Activated T-cell treated with anti-CD3 and anti-CD28 coated beads, Interleukin-2, amount 50 U/mL, for 72 hours (primary cell): ENCODE measurements around the gene VWA3B. TPM values are rescaled to one million over a fixed set of nuclear protein-coding genes. Genes with fewer than 3 reads are reported as not detected.

Source experiments
- ATAC-seq, 2 donors: fragments of 150-1000 bp; cut with Tn5 transposase; replicated peaks in 1 of 2; 2 replicates each; pipeline ENCODE4 v1.10.0; 2021; ENCODE audit warnings: moderate library complexity in 2 of 2, mild to moderate bottlenecking in 1 of 2
- DNase-seq, 2 donors: peaks; one replicate each; pipeline ENCODE4 v3.0.0; 2021 to 2022; ENCODE audit warnings: mixed read lengths in 1 of 2
- H3K27ac Mint-ChIP-seq: one replicate; pipeline ENCODE4 v1.8.0; 2022; ENCODE audit warnings: mild to moderate bottlenecking, moderate library complexity, mixed read lengths
- H3K27me3 Mint-ChIP-seq: one replicate; pipeline ENCODE4 v1.8.0; 2022; ENCODE audit warnings: low read depth, mixed read lengths
- H3K36me3 Mint-ChIP-seq, 2 donors: one replicate each; pipeline ENCODE4 v1.8.0; 2022; ENCODE audit warnings: mixed read lengths in 2 of 2, mild to moderate bottlenecking in 1 of 2; ENCODE audit not compliant: insufficient read depth in 2 of 2
- H3K4me1 Mint-ChIP-seq: one replicate; pipeline ENCODE4 v1.8.0; 2022; ENCODE audit warnings: low read depth, mixed read lengths
- H3K4me3 Mint-ChIP-seq, 2 donors: one replicate each; pipeline ENCODE4 v1.8.0; 2022; ENCODE audit warnings: mild to moderate bottlenecking in 2 of 2, mixed read lengths in 2 of 2, moderate library complexity in 2 of 2
- H3K9me3 Mint-ChIP-seq, 2 donors: one replicate each; pipeline ENCODE4 v1.8.0; 2022; ENCODE audit warnings: mixed read lengths in 2 of 2
- total RNA-seq, 2 donors: library from RNA; stranded (reverse); gene quantifications; one replicate each; pipeline ENCODE4 v1.2.3, GENCODE V29; 2022

The VWA3B gene
- total RNA-seq, 2 donors from 2014 or later: 0.19 to 0.21 TPM

DNA sequence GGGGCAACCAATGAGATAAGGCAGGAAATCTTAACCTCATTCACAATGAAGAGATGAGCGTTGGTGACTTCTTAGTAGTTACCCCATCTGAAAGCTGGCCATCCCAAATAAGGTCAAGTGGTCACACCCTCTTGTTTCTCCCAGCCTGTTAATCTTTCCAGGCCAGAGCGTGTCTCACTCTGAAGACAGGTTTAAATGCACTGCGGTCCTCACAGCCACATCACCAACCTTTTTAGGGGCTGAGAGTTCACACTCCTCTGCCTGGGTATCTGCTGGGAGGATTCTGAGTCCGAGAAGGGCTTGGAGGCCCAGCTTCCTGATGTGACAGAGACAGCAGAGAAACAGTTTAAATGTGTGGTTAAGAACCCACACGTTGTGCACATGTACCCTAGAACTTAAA, 246.0 kb downstream of the VWA3B start:
- Mint-ChIP-seq H3K27ac (no peak overlapping the region), H3K9me3 (peaks cover 1 to 3% of the 10 kb centered on the region in 2 donors), H3K4me1 (no peaks in the 10 kb centered on the region), H3K27me3 (peaks cover 20% of the 10 kb centered on the region), H3K4me3 (no peak overlapping the region), H3K36me3 (peaks cover 0 to 2% of the 10 kb centered on the region in 2 donors)
- ATAC-seq (no peak), DNase-seq (no peak)

DNA sequence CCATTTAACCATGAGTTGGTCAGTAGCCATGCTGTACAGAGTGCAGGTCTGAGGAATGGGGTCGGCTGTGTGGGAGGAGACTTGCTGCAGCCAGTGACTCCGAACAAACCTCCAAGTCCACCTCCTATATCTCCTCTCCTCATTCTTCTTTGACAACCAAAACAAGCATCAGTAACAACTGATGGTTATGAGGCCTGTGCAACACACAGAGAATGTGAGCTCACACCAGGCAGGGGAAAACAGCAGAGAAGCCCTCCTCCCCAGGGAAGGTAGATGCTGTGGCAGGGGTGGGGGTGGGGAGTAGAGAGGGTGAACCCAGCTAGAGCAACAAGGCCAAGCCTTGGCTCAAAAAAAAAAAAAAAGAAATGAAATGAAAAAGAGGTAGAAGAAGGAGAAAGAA, 247.0 kb downstream of the VWA3B start:
- Mint-ChIP-seq H3K4me1 (no peaks in the 10 kb centered on the region), H3K4me3 (no peak overlapping the region), H3K27me3 (peaks cover 26% of the 10 kb centered on the region), H3K9me3 (peaks cover 0 to 2% of the 10 kb centered on the region in 2 donors), H3K36me3 (peaks cover 0 to 4% of the 10 kb centered on the region in 2 donors), H3K27ac (no peak overlapping the region)
- ATAC-seq (no peak), DNase-seq (no peak)

DNA sequence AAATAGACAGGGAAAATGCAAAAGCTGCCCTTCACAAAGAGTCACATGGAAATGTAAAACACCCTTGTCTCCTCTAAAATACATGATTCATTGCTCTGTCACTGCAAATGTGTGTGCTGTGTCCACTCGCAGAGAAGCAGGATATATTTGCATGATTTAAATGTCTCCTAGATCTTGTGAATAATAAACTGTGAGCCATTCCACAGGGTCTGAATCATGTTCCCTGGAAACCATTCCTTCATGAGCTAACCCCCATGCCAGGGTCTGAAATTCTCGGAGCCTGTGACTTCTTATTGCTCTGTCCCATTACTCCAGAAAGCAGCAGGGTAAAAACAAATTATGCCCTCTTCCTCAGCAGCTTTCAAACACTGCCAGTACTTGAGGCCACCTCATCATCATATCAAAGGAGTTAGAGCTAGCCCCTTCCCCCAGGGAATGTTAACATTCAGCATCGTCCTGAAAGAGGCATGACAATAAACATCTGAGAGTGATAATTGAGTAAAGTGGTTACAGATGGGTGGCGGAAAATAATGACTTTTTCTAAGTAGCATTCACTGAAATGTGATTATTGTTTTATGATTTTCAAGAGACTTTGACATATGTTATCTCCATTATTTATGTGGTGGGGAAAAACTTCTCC, 247.6 kb downstream of the VWA3B start:
- Mint-ChIP-seq H3K27me3 (peaks cover 31% of the 10 kb centered on the region), H3K9me3 (peaks cover 0 to 2% of the 10 kb centered on the region in 2 donors), H3K36me3 (peaks cover 0 to 4% of the 10 kb centered on the region in 2 donors), H3K4me3 (no peak overlapping the region), H3K27ac (no peak overlapping the region), H3K4me1 (no peaks in the 10 kb centered on the region)
- DNase-seq (no peak), ATAC-seq (no peak)

DNA sequence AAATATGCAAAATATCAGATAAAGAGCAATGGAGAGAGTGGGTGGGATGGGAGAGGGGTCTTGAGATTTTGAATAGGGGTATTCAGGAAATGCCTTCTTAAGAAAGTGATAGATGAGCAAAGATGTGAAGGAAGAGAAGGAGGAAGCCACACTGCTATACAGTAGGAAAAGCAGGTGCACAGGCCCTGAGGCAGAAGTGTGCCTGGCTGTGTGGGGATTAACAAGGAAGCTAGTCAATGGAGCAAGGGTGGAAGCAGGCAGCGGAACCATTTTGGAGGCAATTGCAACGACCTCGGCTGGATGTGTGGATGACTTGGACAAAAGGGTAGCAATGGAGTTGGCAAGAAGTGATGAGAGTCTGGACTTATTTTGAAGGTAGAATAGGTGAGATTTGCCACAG, 248.3 kb downstream of the VWA3B start:
- no peak for ATAC-seq

DNA sequence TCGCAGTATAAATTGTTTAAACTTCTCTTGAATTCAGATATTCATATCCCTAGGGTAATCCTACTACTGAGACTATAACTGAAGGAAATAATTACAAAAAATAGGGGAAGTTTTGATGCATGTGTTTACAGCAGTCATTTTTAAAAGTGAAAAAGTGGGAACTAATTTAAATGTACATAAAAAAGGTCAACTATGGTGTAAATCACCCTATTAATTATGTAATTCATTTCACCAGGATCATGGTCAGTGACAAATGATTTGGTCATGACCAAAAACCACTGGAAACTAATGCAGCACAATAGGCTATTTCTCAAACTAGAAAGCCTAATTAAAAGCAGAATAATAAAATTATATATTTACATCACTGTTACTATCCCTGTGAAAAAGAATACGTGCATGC, 254.3 kb downstream of the VWA3B start:
- DNase-seq (no peak), ATAC-seq (no peak)
- Mint-ChIP-seq H3K36me3 (peaks cover 0 to 4% of the 10 kb centered on the region in 2 donors), H3K9me3 (peaks cover 0 to 2% of the 10 kb centered on the region in 2 donors), H3K4me1 (peaks cover 5% of the 10 kb centered on the region), H3K27ac (no peak overlapping the region), H3K4me3 (no peak overlapping the region), H3K27me3 (peaks cover 40% of the 10 kb centered on the region)

More for the DNA sequence above, 248.3 kb downstream of the VWA3B start:
- no peak for DNase-seq
- Mint-ChIP-seq H3K27ac (no peak overlapping the region), H3K4me3 (no peak overlapping the region), H3K36me3 (peaks cover 0 to 4% of the 10 kb centered on the region in 2 donors), H3K27me3 (peaks cover 33% of the 10 kb centered on the region), H3K9me3 (peaks cover 0 to 2% of the 10 kb centered on the region in 2 donors), H3K4me1 (no peaks in the 10 kb centered on the region)

DNA sequence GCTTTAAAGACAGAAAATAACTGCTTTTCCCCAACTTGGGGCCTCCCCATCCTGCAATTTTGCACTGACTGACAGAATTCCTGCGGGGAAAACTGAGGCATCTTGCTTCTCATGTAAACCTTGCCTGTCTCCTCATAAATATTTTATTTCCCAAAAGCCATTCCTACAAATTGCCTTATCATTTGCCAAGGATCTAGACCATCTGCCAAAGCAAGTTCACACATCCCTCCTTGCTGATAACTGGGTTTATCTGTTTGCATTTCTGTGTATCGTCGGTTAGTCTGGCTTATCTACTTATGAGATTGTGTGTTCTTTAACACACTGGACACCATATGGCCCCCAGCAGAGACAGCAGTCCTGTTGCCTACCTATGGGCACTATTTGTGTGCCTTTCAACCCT, 256.3 kb downstream of the VWA3B start:
- H3K27me3 Mint-ChIP-seq: peaks cover 47% of the 10 kb centered on the region

DNA sequence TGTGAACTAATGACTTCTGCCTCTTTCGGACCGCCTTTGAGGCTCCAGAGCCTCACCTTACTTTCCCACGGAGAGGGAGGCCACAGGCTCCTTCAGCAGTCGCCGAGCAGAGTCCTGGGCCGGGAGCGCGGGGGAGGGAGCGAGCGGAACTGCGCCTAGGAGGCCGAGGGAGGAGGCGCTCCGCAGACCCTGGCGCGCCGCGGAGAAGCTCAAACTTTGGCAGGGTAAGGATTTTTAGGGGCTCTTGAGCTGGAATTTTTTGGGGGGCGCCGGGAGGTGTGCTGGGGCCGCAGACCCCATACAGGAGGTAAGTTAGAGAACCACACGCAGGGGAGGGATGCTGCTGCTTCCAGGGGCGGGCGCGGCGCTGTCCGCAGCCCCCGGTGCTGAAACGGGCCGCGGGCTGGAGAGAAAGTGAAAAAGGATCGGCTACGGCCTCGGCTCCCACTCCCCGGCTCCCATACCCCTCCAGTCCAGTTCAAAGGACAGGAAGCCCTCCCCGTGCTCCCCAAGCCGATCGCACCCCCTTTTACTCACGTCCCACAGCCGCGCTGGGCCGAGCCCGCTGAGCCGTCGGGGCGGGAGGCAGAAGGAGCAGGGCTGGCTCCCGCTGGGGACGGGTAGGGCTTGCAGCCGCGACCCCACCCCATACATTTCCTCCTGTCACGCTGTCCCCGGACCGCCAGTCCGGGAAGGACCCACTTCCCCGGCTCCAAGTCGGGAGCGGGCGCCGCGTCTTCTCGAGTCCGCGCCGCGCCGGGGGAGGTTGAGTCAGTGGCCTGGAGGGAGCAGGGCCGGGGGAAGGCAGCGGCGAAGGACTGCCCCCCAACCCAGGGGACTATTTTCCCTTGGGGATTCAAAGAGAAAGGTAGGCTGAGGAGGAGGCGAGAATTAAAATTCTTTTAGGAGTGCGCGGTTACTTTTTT, 259.6 kb downstream of the VWA3B start, which contains the start of gene CNGA3:
Gene CNGA3 (plus strand): TSS at position 146 of the 926 bp plus-strand sequence. CDS start 23,520 bp downstream, outside the sequence.
- Mint-ChIP-seq H3K27ac (no peak within 1 kb of the TSS), H3K4me3 (peak within 1 kb of the TSS; percentile 62 to 71), H3K9me3 (no peaks in the 10 kb centered on the region), H3K4me1 (peaks cover 7% of the 10 kb centered on the region), H3K36me3 (peaks cover 0 to 1% of the 10 kb centered on the region in 2 donors), H3K27me3 (peaks cover 68% of the 10 kb centered on the region)
- peak in 1 of 2 donors; percentile 29 for ATAC-seq
- DNase-seq: peak; percentile 24 to 37

More for the DNA sequence above, 256.3 kb downstream of the VWA3B start:
- DNase-seq (no peak), ATAC-seq (no peak)
- Mint-ChIP-seq H3K27ac (no peak overlapping the region), H3K4me3 (no peak overlapping the region), H3K36me3 (peaks cover 1 to 2% of the 10 kb centered on the region in 2 donors), H3K9me3 (no peaks in the 10 kb centered on the region), H3K4me1 (peaks cover 7% of the 10 kb centered on the region)

DNA sequence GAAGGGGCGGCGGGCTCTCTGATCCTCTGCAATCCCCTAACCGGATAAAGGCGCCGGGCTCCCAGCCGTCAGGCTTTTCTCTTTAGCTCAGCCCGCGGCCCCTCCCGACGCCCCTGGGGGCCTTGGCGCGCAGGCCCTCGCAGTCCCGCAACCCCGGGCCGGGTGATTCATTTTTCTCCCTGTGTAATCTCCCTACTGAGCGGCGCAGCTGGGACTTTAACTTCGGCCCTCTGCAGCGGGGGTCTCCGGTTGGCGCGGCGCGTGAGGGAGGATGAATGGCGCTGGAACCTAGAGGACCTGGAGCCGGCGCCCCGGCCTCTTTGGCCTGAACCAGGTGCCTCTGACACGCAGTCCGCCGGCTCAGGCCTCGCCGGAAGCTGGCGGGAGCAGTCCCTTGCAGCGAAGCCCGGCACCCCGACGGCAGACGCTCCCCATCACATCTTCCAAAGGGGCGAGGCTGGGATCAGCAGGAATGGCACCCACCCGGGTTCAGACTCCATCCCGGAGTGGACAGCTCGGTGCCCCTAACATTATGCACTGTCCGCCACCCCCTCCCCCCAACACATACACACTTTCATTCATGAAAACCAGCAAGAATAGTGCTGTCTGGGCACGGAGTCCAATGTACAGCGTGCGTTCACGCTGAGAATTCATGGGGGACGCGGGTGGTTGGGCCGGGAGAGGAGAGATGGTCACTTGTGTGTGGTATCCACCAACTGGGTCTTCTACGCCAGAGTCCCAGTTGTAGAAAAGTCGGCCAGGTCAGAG, 260.5 kb downstream of the VWA3B start:
- H3K27me3 Mint-ChIP-seq: peaks cover 68% of the 10 kb centered on the region
- ATAC-seq (no peak), DNase-seq (no peak)
- H3K27ac Mint-ChIP-seq: no peak overlapping the region
- H3K4me3 Mint-ChIP-seq: peak overlapping the region in 1 of 2 donors; percentile 52
- H3K9me3 Mint-ChIP-seq: no peaks in the 10 kb centered on the region
- H3K36me3 Mint-ChIP-seq: peaks cover 0 to 1% of the 10 kb centered on the region in 2 donors
- peaks cover 7% of the 10 kb centered on the region for H3K4me1 Mint-ChIP-seq

DNA sequence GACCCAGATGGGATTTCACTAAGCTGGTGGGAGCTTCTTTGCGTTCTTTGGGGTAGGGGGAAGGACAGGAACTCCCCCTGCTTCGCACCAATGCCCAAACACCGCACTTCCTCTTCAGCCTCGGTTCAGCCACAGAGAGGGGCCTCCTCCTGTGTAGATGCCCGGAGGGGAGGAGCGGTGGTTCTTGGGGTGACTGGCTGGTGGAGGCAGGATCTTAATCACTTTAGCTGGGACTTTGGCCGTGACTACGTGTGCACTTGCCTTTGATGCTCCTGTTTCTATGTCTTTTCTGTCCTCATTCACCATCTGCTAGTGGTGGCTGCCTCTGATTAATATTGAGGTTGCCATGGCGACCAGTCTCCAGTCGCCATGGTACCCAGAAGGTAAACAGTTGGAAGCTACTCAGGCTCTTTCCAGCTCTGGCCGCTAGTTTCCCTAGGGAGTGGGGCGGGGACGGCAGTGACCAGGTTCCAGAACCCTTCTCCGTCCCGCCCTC, 261.1 kb downstream of the VWA3B start:
- DNase-seq: peak in 1 of 2 donors; percentile 7
- Mint-ChIP-seq H3K36me3 (peaks cover 0 to 1% of the 10 kb centered on the region in 2 donors), H3K4me3 (no peak overlapping the region), H3K9me3 (no peaks in the 10 kb centered on the region), H3K27ac (no peak overlapping the region), H3K27me3 (peaks cover 68% of the 10 kb centered on the region), H3K4me1 (peaks cover 7% of the 10 kb centered on the region)
- ATAC-seq: peak in 1 of 2 donors; percentile 30

DNA sequence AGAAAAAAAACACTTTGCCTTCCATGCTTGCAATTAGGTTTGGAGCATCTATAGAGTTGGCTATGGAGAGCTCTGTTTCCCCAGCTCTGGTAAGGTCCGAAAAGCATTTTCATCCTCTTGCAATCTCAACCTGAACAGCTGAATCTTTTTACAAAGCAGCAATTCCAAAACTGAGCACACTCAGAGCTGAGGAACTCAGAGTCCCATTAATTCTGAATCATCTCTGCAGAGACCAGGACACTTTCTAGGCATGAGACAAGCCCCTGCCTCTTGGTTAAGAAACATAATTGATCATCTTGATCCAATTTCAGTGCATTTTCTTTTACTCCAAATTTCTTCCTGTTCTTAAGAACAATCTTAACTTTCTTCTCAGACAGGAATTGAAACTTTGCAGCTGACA, 263.4 kb downstream of the VWA3B start:
- peaks cover 7% of the 10 kb centered on the region for H3K4me1 Mint-ChIP-seq
- H3K27me3 Mint-ChIP-seq: peaks cover 56% of the 10 kb centered on the region
- peaks cover 0 to 2% of the 10 kb centered on the region in 2 donors for H3K9me3 Mint-ChIP-seq
- no peak overlapping the region for H3K27ac Mint-ChIP-seq
- H3K36me3 Mint-ChIP-seq: peaks cover 0 to 1% of the 10 kb centered on the region in 2 donors
- ATAC-seq: no peak
- H3K4me3 Mint-ChIP-seq: no peak overlapping the region
- DNase-seq: no peak

DNA sequence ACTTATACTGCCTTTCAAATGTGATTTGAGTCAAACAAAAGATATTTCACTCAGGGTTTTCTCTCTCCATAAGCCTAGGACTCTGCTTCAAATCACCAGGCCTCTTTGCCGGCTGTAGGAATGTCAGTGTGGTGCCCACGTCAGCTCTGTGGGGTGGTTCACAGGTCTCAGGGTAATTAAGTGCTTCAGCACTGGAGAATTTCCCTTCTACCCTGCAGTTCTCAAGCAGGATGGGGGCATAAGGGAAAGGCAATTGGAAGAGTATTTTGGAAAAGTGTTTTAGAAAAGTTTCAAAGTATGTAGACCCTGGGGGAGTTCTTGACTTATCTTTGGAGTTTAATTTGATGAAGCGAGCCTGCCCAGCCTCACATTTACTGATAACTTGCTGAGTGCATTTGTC, 268.9 kb downstream of the VWA3B start:
- ATAC-seq: no peak
- Mint-ChIP-seq H3K27ac (no peak overlapping the region), H3K9me3 (peaks cover 0 to 2% of the 10 kb centered on the region in 2 donors), H3K36me3 (no peaks in the 10 kb centered on the region), H3K4me3 (no peak overlapping the region), H3K4me1 (no peaks in the 10 kb centered on the region), H3K27me3 (peaks cover 25% of the 10 kb centered on the region)
- DNase-seq: no peak

DNA sequence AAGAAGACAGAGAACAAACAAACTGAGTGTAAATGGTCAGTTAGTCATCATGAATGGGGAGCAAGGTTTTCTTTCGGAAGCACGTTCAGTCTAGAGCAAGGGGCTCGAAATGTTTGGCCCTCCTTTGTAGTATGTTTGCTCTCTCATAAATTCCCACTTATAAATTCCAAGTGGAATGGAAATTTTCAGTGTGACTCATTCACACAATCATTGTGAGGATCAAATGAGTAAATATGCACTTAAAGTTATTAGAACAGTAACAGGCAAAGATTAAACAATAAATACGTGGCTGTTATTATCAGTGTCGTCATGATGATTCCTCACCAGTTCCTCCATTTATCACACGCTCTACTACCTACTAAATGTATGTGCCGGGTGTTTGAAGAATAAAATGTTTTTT, 269.8 kb downstream of the VWA3B start:
- Mint-ChIP-seq H3K27ac (no peak overlapping the region), H3K9me3 (peaks cover 0 to 2% of the 10 kb centered on the region in 2 donors), H3K4me3 (no peak overlapping the region), H3K4me1 (no peaks in the 10 kb centered on the region), H3K27me3 (peaks cover 21% of the 10 kb centered on the region), H3K36me3 (no peaks in the 10 kb centered on the region)
- ATAC-seq (no peak), DNase-seq (no peak)
